Measurements from ENCODE around the gene DPRX. TPM values are rescaled to one million over a fixed set of nuclear protein-coding genes. Genes with fewer than 3 reads are reported as not detected.

The DPRX gene
- not detected for total RNA-seq
- polyA plus RNA-seq: under 1 TPM in 1 of 2 donors, not detected in 1; 0.16 TPM

GRCh38 chr19:53631949-53632407 is at the start of gene DPRX:
Gene DPRX (plus strand): TSS chr19:53631999. CDS start chr19:53632107, 108 bp downstream.
- no peak for ATAC-seq
- no peak for DNase-seq
- H3K36me3 ChIP-seq: no peaks in the 10 kb centered on the region
- no peak within 1 kb of the TSS for H3K4me3 ChIP-seq
- intact Hi-C loops (cut with DNase I): no loop called here
- H3K9me3 ChIP-seq: no peaks in the 10 kb centered on the region
- TF ChIP-seq CTCF (IDR thresholded peaks at IDR 0.05): no peak
- H3K4me1 ChIP-seq: no peaks in the 10 kb centered on the region
- FAIRE-seq: no peak
- WGBS, 2 donors: 72 to 81% methylated on average over 17 of the region's 17 CpGs
- no peaks in the 10 kb centered on the region for H3K27me3 ChIP-seq
- H3K27ac ChIP-seq: no peak within 1 kb of the TSS

GRCh38 chr19:53583181-53583580 is 48.6 kb upstream of the DPRX start:
- no peak overlapping the region for H3K4me3 ChIP-seq
- H3K27me3 ChIP-seq: no peaks in the 10 kb centered on the region
- H3K27ac ChIP-seq: no peak overlapping the region
- peaks cover 0 to 11% (median 2%) of the 10 kb centered on the region in 3 donors for H3K36me3 ChIP-seq
- ATAC-seq (no peak), DNase-seq (no peak), FAIRE-seq (no peak)
- 63 to 86% methylated on average over 3 of the region's 3 CpGs for WGBS, 2 donors
- no peak for TF ChIP-seq CTCF (IDR thresholded peaks at IDR 0.05)
- intact Hi-C loops (cut with DNase I): no loop called here
- H3K4me1 ChIP-seq: no peaks in the 10 kb centered on the region
- H3K9me3 ChIP-seq: no peaks in the 10 kb centered on the region

GRCh38 chr19:53586277-53586691 is 45.5 kb upstream of the DPRX start:
- ATAC-seq: no peak
- no peak for DNase-seq
- 70 to 74% methylated on average over 6 of the region's 6 CpGs for WGBS, 2 donors
- intact Hi-C loops (cut with DNase I): no loop called here
- Histone ChIP-seq H3K27ac (no peak overlapping the region), H3K4me1 (no peaks in the 10 kb centered on the region), H3K4me3 (no peak overlapping the region), H3K27me3 (no peaks in the 10 kb centered on the region), H3K36me3 (no peaks in the 10 kb centered on the region), H3K9me3 (no peaks in the 10 kb centered on the region)
- no peak for FAIRE-seq
- TF ChIP-seq CTCF (IDR thresholded peaks at IDR 0.05): no peak

GRCh38 chr19:53594811-53595509 is 36.8 kb upstream of the DPRX start:
- WGBS, 2 donors: 55% methylated on average over 14 of the region's 14 CpGs
- no peak for DNase-seq
- H3K9me3 ChIP-seq: no peaks in the 10 kb centered on the region
- FAIRE-seq: no peak
- intact Hi-C loops (cut with DNase I): no loop called here
- no peak overlapping the region for H3K4me3 ChIP-seq
- H3K36me3 ChIP-seq: no peaks in the 10 kb centered on the region
- no peaks in the 10 kb centered on the region for H3K27me3 ChIP-seq
- no peaks in the 10 kb centered on the region for H3K4me1 ChIP-seq
- no peak overlapping the region for H3K27ac ChIP-seq
- ATAC-seq: no peak
- no peak for TF ChIP-seq CTCF (IDR thresholded peaks at IDR 0.05)

GRCh38 chr19:53595510-53595867 is 36.3 kb upstream of the DPRX start:
- 65 to 69% methylated on average over 9 of the region's 9 CpGs for WGBS, 2 donors
- H3K27ac ChIP-seq: no peak overlapping the region
- ATAC-seq (no peak), FAIRE-seq (no peak), DNase-seq (no peak)
- H3K4me3 ChIP-seq: no peak overlapping the region
- no peaks in the 10 kb centered on the region for H3K4me1 ChIP-seq
- no peaks in the 10 kb centered on the region for H3K9me3 ChIP-seq
- intact Hi-C loops (cut with DNase I): no loop called here
- TF ChIP-seq CTCF (IDR thresholded peaks at IDR 0.05): no peak
- no peaks in the 10 kb centered on the region for H3K36me3 ChIP-seq
- H3K27me3 ChIP-seq: no peaks in the 10 kb centered on the region
